ENCODE data around the gene SIX5.

Gene SIX5

GRCh38 chr19:45745606-45746005 is 23.4 kb downstream of the SIX5 start:
- H3K9me3 ChIP-seq (replicated peaks; ENCODE audit: insufficient read depth, low read length): no peaks in the 10 kb centered on the region
- no peak for DNase-seq
- H3K4me2 ChIP-seq (ENCODE audit: low read depth, low read length): no peak overlapping the region
- no peak overlapping the region for H3K27ac ChIP-seq (ENCODE audit: low read length)
- H3K9me2 ChIP-seq (replicated peaks; ENCODE audit: insufficient read depth, low read length): no peaks in the 10 kb centered on the region
- H3K27me3 ChIP-seq (replicated peaks; ENCODE audit: insufficient read depth, low read length): peaks cover 34% of the 10 kb centered on the region
- no peak overlapping the region for H3K9ac ChIP-seq (ENCODE audit: low read length)
- no peaks in the 10 kb centered on the region for H3K4me1 ChIP-seq (ENCODE audit: low read length)
- no peaks in the 10 kb centered on the region for H3F3A ChIP-seq (ENCODE audit: insufficient read depth, low read length)
- H3K79me2 ChIP-seq (ENCODE audit: low read length): no peaks in the 10 kb centered on the region
- H3K4me3 ChIP-seq (ENCODE audit: low read length): no peak overlapping the region
- no peaks in the 10 kb centered on the region for H4K20me1 ChIP-seq (ENCODE audit: insufficient read depth, low read length)
- H3K36me3 ChIP-seq (replicated peaks; ENCODE audit: insufficient read depth, low read length): no peaks in the 10 kb centered on the region
- TF ChIP-seq EZH2phosphoT487 (IDR thresholded peaks at IDR 0.05; ENCODE audit: low read length) (no peak), CTCF (IDR thresholded peaks at IDR 0.05; ENCODE audit: low read length) (no peak), EZH2 (optimal IDR thresholded peaks at IDR 0.05; ENCODE audit: low read depth, low read length) (no peak)
- H2AFZ ChIP-seq (ENCODE audit: low read length): no peak overlapping the region

GRCh38 chr19:45742969-45743368 is 26.1 kb downstream of the SIX5 start:
- Histone ChIP-seq H4K20me1 (ENCODE audit: insufficient read depth, low read length) (no peaks in the 10 kb centered on the region), H3K27me3 (replicated peaks; ENCODE audit: insufficient read depth, low read length) (peaks cover 38% of the 10 kb centered on the region), H3K9me3 (replicated peaks; ENCODE audit: insufficient read depth, low read length) (no peaks in the 10 kb centered on the region), H3K4me2 (ENCODE audit: low read depth, low read length) (no peak overlapping the region), H3K36me3 (replicated peaks; ENCODE audit: insufficient read depth, low read length) (no peaks in the 10 kb centered on the region), H3K9ac (ENCODE audit: low read length) (no peak overlapping the region), H2AFZ (ENCODE audit: low read length) (no peak overlapping the region), H3F3A (ENCODE audit: insufficient read depth, low read length) (no peaks in the 10 kb centered on the region), H3K9me2 (replicated peaks; ENCODE audit: insufficient read depth, low read length) (no peaks in the 10 kb centered on the region), H3K4me1 (ENCODE audit: low read length) (no peaks in the 10 kb centered on the region), H3K27ac (ENCODE audit: low read length) (no peak overlapping the region), H3K4me3 (ENCODE audit: low read length) (no peak overlapping the region), H3K79me2 (ENCODE audit: low read length) (no peaks in the 10 kb centered on the region)
- TF ChIP-seq EZH2phosphoT487 (IDR thresholded peaks at IDR 0.05; ENCODE audit: low read length): no peak
- TF ChIP-seq CTCF (IDR thresholded peaks at IDR 0.05; ENCODE audit: low read length): no peak
- TF ChIP-seq EZH2 (optimal IDR thresholded peaks at IDR 0.05; ENCODE audit: low read depth, low read length): no peak
- DNase-seq: no peak

GRCh38 chr19:45739498-45740439 is 29.3 kb downstream of the SIX5 start:
- no peak overlapping the region for H3K4me3 ChIP-seq (ENCODE audit: low read length)
- DNase-seq: no peak
- no peak overlapping the region for H3K9ac ChIP-seq (ENCODE audit: low read length)
- H3K4me2 ChIP-seq (ENCODE audit: low read depth, low read length): no peak overlapping the region
- no peaks in the 10 kb centered on the region for H3K79me2 ChIP-seq (ENCODE audit: low read length)
- no peaks in the 10 kb centered on the region for H3F3A ChIP-seq (ENCODE audit: insufficient read depth, low read length)
- no peaks in the 10 kb centered on the region for H3K9me3 ChIP-seq (replicated peaks; ENCODE audit: insufficient read depth, low read length)
- H3K27me3 ChIP-seq (replicated peaks; ENCODE audit: insufficient read depth, low read length): peaks cover 13% of the 10 kb centered on the region; the same call in 1 of the 2 replicates
- TF ChIP-seq CTCF (IDR thresholded peaks at IDR 0.05; ENCODE audit: low read length) (no peak), EZH2 (optimal IDR thresholded peaks at IDR 0.05; ENCODE audit: low read depth, low read length) (no peak), EZH2phosphoT487 (IDR thresholded peaks at IDR 0.05; ENCODE audit: low read length) (no peak)
- no peaks in the 10 kb centered on the region for H3K4me1 ChIP-seq (ENCODE audit: low read length)
- H3K27ac ChIP-seq (ENCODE audit: low read length): no peak overlapping the region
- no peaks in the 10 kb centered on the region for H4K20me1 ChIP-seq (ENCODE audit: insufficient read depth, low read length)
- no peak overlapping the region for H2AFZ ChIP-seq (ENCODE audit: low read length)
- H3K9me2 ChIP-seq (replicated peaks; ENCODE audit: insufficient read depth, low read length): no peaks in the 10 kb centered on the region
- H3K36me3 ChIP-seq (replicated peaks; ENCODE audit: insufficient read depth, low read length): no peaks in the 10 kb centered on the region

All from MM.1S (cell line).